Epidermal melanocyte (primary cell): ENCODE data around the gene GOLT1A.

Experiments used
- DNase-seq: peaks from one replicate; pipeline ENCODE4 v3.0.0; 2011; ENCODE audit warnings: low spot score; ENCODE audit not compliant: insufficient read length

Gene GOLT1A

DNA sequence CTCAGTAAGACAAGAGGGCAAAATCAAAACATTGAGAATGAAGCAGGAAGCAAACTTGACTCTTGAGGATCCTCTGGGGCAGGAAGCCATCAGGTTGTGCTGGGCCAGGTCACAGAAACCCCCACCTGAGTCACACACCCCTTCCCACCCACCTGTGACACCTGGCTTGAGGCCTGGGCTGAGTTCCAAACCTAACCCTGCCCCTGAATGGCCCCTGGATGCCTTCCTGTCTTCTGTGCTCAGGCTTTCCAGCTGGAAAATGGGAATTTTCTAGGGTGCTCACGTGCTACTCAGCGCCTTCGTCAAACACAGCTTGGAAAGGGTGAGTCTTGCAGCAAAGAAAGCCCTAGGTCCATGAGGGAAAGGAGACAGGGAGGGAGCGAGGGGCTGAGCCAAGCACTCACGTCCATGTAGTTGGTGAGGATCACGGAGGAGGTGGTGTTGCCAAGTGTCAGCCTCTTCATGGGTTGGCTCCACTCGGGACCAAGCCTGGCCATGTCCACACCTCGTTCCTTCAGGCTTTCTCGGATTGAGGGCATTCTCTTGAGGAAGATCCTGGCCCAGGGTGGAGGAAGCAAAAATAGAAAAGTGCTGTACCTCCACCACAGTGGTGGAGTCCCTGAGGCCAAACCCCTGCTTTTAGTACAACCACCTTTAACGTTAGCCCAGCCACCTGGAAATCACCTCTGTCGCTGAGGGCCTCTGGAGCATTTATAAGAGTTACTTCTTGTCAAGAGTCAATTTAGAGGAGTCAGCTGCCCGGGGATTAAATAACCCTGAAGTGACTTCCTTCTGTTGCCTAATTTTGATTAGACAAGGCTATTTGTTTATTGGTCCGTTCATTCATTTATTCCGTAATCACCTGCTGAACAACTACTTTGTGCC lies 51.9 kb downstream of the GOLT1A start:
- no peak for DNase-seq

DNA sequence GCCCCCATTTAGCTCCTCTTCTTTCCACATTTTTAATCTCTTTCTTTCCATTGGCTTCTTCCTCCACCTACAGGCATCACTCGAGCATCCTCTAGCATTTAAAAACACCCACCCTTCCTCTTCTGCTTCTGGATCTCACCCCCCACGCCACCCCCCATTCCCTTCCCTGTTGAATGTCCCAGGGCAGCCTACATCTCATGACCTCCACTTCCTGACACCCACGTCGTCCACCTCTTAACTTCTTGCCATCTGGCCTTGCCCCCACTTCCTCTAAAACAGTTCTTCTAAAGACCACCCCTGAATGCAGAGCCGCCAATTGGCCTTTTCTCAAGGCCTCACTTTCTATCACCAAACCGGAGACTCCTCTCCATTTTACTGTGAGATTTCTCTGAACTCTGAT lies 55.8 kb downstream of the GOLT1A start:
- DNase-seq, result no peak

DNA sequence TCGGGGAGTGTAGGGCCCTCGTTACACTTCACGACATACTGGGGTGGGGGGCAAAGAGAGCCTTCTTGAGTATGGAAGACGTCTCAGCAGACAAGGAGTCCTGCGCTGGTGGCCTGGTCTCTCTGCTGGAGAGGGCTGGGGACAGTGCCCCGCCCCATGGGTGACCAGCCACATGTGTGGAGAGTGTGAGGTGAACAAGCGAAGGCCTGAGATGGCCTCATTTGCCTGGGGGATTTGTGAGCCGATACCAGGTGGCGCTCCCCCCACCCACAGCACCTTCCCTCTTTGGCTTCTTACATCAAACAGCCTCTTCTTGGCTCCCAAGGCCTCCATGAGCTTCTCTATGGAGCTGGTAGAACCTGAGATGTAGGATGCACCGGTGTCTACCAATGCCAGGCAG lies 57.9 kb downstream of the GOLT1A start:
- no peak for DNase-seq

DNA sequence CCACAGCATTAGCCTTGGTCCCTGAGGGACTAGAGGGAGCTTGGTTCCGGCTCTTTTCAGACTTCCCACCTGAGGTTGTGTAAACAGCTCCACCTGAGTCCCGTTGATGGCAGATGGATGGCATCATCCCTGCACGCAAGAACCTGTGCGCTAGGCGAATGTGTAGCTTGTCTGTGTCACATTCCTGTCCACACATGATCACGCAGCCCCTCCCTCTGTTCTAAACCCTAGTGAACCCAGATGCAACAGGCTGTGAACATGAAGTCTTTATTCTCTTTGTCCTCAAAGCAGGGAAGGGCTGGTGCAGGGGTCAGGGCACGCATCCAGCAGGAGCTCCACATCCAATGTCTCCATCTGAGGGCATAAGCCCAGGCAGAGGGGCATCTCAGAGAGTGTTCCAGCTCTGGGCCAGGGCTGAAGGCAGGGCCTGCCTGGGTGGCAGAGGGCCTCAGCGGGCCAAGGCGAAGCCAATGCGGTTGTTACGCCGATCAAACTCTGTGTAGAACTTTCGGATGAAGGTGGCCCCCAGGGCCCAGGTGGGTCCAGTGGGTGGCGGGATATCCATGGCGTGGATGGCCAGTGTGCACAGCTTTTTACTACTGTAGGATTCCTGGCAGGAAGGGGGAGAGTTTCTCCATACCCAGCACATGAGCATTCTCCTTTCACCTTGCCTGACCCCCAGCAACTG lies 59.1 kb downstream of the GOLT1A start:
- no peak for DNase-seq

DNA sequence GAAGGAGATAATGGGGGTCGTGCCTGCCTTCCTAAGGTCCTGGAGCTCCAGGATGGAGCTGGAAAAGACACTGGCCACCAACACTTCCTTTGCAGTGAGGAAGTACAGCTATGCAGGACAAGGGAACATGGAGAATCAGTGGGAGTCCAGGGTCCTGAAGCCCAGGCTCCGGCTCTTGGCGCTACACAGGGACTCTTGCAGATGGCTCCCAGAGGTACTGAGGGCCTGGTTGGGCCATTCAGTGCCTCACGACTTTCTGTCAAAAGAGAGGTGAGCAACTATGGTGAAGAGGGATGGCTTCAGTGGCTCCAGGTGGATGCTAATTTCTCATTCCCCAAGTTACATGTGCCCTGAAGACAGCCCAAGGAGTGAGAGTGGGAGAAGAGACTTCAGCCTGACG lies 60.1 kb downstream of the GOLT1A start:
- no peak for DNase-seq

DNA sequence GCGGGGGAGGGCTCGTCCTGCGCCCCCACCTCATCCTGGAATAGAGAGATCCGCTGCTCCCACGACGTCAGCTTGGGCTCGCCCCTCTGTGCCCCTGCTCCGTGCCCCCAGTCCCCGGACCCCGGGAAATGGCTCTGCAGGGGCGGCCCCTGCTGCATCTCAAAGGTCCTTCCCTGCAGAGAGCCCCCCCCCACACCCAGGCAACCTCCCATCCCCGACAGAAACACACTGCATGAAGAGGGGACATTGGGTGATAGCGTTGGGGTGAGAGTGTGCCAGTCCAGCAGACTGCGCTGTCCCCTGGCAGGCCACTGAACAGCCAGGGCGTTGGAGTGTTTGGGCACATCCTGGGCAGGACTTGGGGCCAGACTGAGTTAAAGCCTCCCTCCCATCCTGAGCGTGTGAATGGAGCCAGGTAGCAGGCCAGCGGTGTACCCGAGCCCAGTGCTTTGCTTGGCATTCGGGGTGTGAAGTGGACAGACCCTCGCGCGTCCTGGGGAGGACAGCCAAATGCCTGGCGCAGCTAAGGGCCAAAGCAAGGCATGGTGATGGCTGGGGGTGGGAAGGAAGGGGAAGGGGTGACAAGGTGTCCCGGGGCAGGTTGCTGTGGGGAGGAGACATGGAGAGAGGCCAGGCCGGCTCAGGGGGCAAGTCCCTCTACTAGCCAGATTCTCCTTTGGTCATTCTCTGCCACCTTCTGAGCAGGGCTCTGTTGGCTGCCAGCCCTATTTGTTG lies 61.3 kb downstream of the GOLT1A start:
- no peak for DNase-seq

DNA sequence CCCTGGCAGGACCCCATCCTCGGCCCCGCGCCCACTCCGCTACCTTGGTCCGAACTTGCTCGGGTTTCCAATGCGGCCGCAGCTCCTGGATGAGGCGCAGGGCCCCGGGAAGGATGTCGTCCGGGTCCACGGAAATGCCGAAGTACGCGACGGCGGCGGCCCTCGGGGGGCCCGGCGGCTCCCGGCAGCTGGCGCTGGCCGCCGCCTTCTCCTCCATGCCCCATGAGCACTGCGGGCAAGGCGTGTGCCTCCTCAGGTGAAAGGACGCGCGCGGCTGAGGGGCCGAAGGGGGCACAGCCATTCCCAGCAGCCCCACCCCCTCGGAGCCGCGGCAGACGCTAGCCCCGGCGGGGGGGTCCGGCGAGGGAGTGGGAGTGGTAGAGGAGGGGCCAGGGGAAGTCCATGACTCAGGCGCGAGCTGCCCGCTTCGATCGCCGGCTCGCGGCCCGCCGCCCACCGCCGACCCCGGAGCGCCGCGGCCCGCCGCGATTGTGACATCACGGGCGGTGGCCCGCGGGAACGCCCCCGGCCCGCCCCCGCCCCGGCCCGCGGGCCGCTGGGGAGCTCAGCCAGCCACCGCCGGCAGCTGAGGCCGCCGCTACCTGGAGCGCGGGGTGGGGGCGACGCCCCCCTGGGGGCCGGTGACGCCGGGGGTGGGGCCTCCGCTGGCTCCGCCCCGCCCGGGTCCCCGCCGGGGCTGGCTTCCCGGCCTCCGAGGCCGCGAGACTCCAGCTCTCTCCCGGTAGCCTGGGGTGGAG lies 62.1 kb downstream of the GOLT1A start, which contains the start of gene ETNK2:
Gene ETNK2, minus strand, starts transcription at position 493 of the 758 bp plus-strand sequence. Its CDS starts 192 bp downstream, at position 301.
- peak; percentile 86 for DNase-seq

DNA sequence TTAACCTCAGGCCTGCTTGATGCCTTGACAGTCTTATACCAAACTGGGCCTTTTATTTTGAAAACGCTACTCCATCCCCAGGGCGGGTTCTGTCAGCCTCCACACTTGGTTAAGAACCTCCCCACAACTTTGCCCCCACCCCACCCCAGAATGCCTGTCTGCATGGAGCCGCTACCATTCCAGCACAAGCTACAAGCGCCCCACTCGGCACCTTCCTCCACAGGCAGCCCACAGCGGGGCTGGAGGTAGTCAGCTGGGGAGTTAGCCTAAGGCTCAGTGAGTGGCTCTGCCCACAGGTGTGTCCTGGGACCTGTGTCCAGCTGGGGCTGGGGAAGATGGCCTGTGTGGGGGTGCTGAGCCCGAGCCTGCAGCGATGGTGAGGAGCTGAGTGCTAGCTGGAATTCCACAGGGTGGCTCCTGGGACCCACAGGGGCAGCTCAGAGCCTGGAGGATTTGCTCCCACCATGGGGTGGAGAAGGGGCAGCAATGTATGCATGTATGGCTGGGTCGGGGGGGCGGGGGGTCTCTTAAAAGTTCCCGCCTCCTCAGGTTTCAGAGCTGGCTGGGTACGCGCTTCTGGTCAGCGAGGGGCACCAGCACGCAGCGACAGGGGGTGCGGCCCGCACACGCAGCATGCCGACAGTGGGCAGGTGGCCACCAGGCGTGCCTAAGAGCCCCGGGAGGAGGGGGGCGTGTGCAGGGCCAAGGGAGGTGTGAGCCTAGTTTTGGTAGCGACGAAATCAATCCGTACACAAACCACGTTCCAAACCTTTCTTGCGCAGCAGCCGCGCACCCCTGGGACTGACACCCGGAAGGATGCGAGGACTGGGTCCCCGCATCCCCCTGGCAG lies 62.9 kb downstream of the GOLT1A start:
- no peak for DNase-seq

DNA sequence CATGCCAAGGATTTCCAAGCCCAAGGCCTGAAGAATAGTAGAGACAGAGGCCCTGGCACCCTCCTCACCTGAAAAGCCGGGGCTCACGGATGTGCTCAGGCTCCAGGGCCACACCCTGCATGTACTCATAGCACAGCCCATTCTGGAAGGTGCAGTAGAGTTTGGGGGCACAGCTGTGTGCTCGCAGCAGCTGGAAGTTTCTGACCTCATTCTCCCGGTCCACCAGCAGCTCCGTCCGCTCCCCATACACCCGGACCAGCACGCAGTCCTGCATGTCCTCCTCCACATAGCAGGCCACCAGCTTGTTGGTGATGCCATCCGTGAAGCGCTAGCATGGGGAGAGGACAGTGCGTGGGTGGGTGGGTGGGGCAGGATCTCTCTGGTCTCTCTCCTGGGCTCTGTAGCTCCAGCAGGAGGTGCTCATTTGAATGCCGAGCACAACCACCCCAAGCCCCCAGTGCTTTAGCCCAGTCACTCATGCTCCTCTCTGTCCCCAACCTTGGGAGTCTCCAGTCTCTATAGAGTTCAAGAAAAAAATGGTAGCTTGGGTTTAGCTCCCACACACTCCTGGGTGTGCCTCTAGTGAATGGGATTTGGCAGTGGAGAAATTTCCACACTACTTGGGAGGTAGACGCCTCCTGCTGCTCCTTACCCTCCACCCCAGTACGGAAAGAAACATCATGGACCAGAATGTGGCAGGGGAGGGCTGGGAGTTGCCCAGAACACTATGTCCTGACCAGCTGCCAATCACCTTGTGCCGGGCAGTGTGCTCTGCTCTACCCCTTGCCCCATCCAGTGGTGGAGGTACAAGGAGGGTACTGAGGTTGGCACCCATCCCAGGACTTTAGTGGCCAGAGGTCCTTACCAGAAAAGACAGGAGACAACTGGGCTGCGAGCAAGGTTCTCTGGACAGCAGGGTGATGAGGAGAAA lies 63.9 kb downstream of the GOLT1A start:
- DNase-seq, result no peak

DNA sequence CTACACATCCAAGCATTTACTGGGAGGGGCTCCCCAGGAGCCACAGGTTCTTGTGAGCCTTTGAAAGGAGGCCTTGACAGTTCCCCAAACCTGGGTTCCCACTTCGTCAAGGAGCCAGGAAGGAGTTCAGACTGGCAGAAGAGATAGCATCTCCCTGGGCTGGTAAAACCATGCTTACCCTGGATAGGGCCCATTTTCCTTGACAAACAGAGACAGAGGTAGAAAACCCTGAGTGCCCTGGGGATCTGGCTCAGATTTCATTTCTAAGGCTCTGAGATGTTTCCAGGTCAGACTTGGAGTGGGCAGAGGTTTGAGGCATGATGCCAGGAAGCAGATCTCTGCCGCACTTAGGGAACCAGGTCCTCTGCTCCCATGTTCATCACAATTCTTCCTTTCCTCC lies 64.7 kb downstream of the GOLT1A start:
- DNase-seq, result no peak
